ENCODE measurements around the gene IGLL5.
"Not testable (repeated sequence)": the region's sequence is repeated elsewhere in the genome, so short reads cannot be mapped to it uniquely, and the experiment has no call there.

IGLL5 gene

GRCh38 chr22:22916215-22916951 is 28.8 kb downstream of the IGLL5 start:
- no peak for DNase-seq

GRCh38 chr22:22916952-22917290 is 29.3 kb downstream of the IGLL5 start:
- DNase-seq: no peak

GRCh38 chr22:22917377-22917776 is 29.8 kb downstream of the IGLL5 start:
- DNase-seq: no peak

- no peak for DNase-seq
Observed at GRCh38 chr22:22918297-22918965, 30.8 kb downstream of the IGLL5 start.

- no peak for DNase-seq
Observed at GRCh38 chr22:22919041-22919440, 31.4 kb downstream of the IGLL5 start.

- no peak for DNase-seq
Observed at GRCh38 chr22:22920104-22920654, 32.6 kb downstream of the IGLL5 start.

GRCh38 chr22:22920910-22921550 is 33.4 kb downstream of the IGLL5 start:
- DNase-seq: no peak

- DNase-seq: no peak
Observed at GRCh38 chr22:22921575-22921974, 34.0 kb downstream of the IGLL5 start.

GRCh38 chr22:22922092-22922953 is 34.7 kb downstream of the IGLL5 start:
- not testable (repeated sequence) for DNase-seq

GRCh38 chr22:22922954-22923319 is 35.3 kb downstream of the IGLL5 start:
- DNase-seq: no peak

GRCh38 chr22:22923379-22923778 is 35.8 kb downstream of the IGLL5 start:
- no peak for DNase-seq

- DNase-seq: no peak
Observed at GRCh38 chr22:22923930-22924329, 36.3 kb downstream of the IGLL5 start.

- no peak for DNase-seq
Observed at GRCh38 chr22:22924369-22925145, 36.9 kb downstream of the IGLL5 start.

GRCh38 chr22:22925146-22925804 is 37.7 kb downstream of the IGLL5 start:
- no peak for DNase-seq

GRCh38 chr22:22925805-22926369 is 38.3 kb downstream of the IGLL5 start:
- no peak for DNase-seq

- no peak for DNase-seq
Observed at GRCh38 chr22:22926370-22927195, 39.0 kb downstream of the IGLL5 start.

- no peak for DNase-seq
Observed at GRCh38 chr22:22927196-22927887, 39.7 kb downstream of the IGLL5 start.

GRCh38 chr22:22927888-22928665 is 40.5 kb downstream of the IGLL5 start:
- DNase-seq: no peak

All from CD4-positive, alpha-beta T cell treated with Interferon gamma for 1 hour (primary cell).